ENCODE results near the gene PPP3CB.

Gene PPP3CB

GRCh38 chr10:73388228-73388627 lies 107.6 kb downstream of the PPP3CB start:
- Histone ChIP-seq H3K9me3 (ENCODE audit: control insufficient read depth, low read depth, low read length) (no peaks in the 10 kb centered on the region), H3K27ac (ENCODE audit: low read length) (no peak overlapping the region), H3K36me3 (ENCODE audit: control insufficient read depth, low read depth, low read length) (peaks cover 40% of the 10 kb centered on the region), H3K9ac (ENCODE audit: low read length) (no peak overlapping the region), H3K4me1 (ENCODE audit: control insufficient read depth, low read depth, low read length) (no peaks in the 10 kb centered on the region), H3K4me3 (ENCODE audit: low read length) (no peak overlapping the region), H3K27me3 (ENCODE audit: control insufficient read depth, insufficient read depth, low read length) (no peaks in the 10 kb centered on the region)

DNA sequence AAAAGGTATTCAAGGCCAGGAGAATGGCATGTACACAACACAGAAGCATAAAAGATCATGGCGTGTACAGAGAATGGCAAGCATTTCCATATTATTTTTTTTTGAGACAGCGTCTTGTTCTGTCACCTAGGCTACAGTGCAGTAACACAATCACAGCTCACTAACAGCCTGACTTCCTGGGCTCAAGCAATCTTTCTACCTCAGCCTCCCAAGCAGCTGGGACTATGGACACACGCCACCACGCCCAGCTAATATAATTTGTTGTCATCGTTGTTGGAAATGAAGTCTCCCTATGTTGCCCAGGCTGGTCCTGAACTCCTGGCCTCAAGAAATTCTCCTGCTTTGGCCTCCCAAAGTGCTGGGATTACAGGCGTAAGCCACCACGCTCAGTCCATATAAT lies 109.2 kb downstream of the PPP3CB start:
- H3K36me3 ChIP-seq (ENCODE audit: control insufficient read depth, low read depth, low read length): peaks cover 52% of the 10 kb centered on the region
- H3K4me1 ChIP-seq (ENCODE audit: control insufficient read depth, low read depth, low read length): no peaks in the 10 kb centered on the region
- no peaks in the 10 kb centered on the region for H3K9me3 ChIP-seq (ENCODE audit: control insufficient read depth, low read depth, low read length)
- H3K9ac ChIP-seq (ENCODE audit: low read length): no peak overlapping the region
- no peak overlapping the region for H3K27ac ChIP-seq (ENCODE audit: low read length)
- H3K4me3 ChIP-seq (ENCODE audit: low read length): no peak overlapping the region
- no peaks in the 10 kb centered on the region for H3K27me3 ChIP-seq (ENCODE audit: control insufficient read depth, insufficient read depth, low read length)
